ENCODE results near the gene EYA2. TPM values are rescaled to one million over a fixed set of nuclear protein-coding genes. Genes with fewer than 3 reads are reported as not detected.
"Not testable (repeated sequence)": the region's sequence is repeated elsewhere in the genome, so short reads cannot be mapped to it uniquely, and the experiment has no call there.

Gene EYA2
- total RNA-seq, 2 donors from 2014 or later, result 0.22 TPM; not detected in 1

DNA sequence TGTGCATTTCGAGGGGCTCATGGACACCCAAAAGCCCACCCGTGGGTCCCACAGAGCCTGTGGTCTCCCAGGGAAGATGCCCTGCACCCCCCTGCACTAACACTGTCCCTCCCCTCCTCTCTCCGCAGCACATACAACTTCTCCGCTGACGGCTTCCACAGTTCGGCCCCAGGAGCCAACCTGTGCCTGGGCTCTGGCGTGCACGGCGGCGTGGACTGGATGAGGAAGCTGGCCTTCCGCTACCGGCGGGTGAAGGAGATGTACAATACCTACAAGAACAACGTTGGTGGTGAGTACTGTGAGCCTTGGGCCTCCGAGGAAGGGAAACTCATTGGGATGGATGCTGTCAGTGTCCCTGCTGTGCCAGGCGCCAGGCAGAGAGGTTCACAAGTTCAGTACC is 277.9 kb downstream of the EYA2 start:
- Mint-ChIP-seq H3K4me1 (no peaks in the 10 kb centered on the region), H3K27me3 (peaks cover 52% of the 10 kb centered on the region), H3K4me3 (no peak overlapping the region), H3K27ac (no peak overlapping the region), H3K36me3 (ENCODE audit: low read depth) (no peaks in the 10 kb centered on the region)
- no peaks in the 10 kb centered on the region for H3K9me3 ChIP-seq (ENCODE audit: control insufficient read depth, low read length, poor library complexity, severe bottlenecking)
- no peak for DNase-seq
- ATAC-seq, result no peak

- Mint-ChIP-seq H3K4me1 (no peaks in the 10 kb centered on the region), H3K4me3 (no peak overlapping the region), H3K27me3 (peaks cover 44% of the 10 kb centered on the region), H3K36me3 (ENCODE audit: low read depth) (no peaks in the 10 kb centered on the region), H3K27ac (no peak overlapping the region)
- ATAC-seq, result no peak
- DNase-seq, result no peak
- no peaks in the 10 kb centered on the region for H3K9me3 ChIP-seq (ENCODE audit: control insufficient read depth, low read length, poor library complexity, severe bottlenecking)
Measured at GRCh38 chr20:47173596-47174216, 279.1 kb downstream of the EYA2 start.

- peaks cover 34% of the 10 kb centered on the region for H3K27me3 Mint-ChIP-seq
- H3K4me1 Mint-ChIP-seq, result no peaks in the 10 kb centered on the region
- no peak for ATAC-seq
- H3K9me3 ChIP-seq (ENCODE audit: control insufficient read depth, low read length, poor library complexity, severe bottlenecking), result no peaks in the 10 kb centered on the region
- H3K27ac Mint-ChIP-seq, result no peak overlapping the region
- DNase-seq, result no peak
- no peaks in the 10 kb centered on the region for H3K36me3 Mint-ChIP-seq (ENCODE audit: low read depth)
- no peak overlapping the region for H3K4me3 Mint-ChIP-seq
Measured at GRCh38 chr20:47174456-47175243, 280.0 kb downstream of the EYA2 start.

DNA sequence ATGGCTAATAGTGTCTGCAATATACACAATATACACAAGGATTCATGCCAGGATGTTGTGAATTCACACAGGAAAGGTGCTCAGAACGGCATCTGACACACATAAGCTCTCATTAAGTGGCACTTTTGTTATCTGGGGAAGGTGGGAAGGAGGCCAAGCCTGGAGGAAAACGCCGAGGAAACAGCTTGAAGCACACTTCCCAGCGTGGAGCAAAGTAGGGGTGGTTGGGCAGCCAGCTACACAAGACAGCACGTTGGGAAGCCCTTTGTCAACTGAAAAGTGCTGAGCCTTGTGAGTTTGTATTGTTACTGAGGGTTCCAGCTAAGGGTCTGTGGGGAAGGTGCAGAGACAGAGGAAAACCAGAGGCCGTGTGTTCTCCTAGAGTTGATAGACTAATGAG is 280.9 kb downstream of the EYA2 start:
- ATAC-seq (no peak), DNase-seq (no peak)
- Mint-ChIP-seq H3K4me1 (no peaks in the 10 kb centered on the region), H3K36me3 (ENCODE audit: low read depth) (no peaks in the 10 kb centered on the region), H3K27me3 (peaks cover 32% of the 10 kb centered on the region), H3K4me3 (no peak overlapping the region), H3K27ac (no peak overlapping the region)
- H3K9me3 ChIP-seq (ENCODE audit: control insufficient read depth, low read length, poor library complexity, severe bottlenecking), result no peaks in the 10 kb centered on the region

GRCh38 chr20:47176217-47176616 is 281.6 kb downstream of the EYA2 start:
- H3K36me3 Mint-ChIP-seq (ENCODE audit: low read depth); DNase-seq; ATAC-seq; H3K4me1 Mint-ChIP-seq; H3K4me3 Mint-ChIP-seq; H3K9me3 ChIP-seq (ENCODE audit: control insufficient read depth, low read length, poor library complexity, severe bottlenecking); H3K27ac Mint-ChIP-seq: not testable (repeated sequence)
- peaks cover 25% of the 10 kb centered on the region for H3K27me3 Mint-ChIP-seq

DNA sequence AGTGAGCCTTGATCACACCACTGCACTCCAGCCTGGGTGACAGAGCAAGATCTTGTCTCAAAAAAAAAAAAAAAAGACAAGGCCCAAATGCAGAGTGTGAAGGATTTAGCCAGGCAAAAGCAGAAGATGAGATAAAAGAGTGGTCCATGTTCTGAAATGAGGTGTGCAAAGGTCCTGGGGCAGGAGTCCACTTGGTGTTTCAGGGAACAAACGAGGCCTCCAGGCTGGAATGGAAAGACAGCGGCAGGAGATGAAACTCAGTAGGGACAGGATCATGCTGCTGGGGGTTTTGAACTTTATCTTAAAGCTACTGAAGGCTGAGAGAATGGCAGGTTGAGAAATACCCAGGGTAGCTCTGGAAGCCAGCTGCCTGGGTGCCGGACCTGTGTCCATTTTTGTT is 283.6 kb downstream of the EYA2 start:
- Mint-ChIP-seq H3K4me3 (no peak overlapping the region), H3K36me3 (ENCODE audit: low read depth) (no peaks in the 10 kb centered on the region)
- no peak for ATAC-seq

DNA sequence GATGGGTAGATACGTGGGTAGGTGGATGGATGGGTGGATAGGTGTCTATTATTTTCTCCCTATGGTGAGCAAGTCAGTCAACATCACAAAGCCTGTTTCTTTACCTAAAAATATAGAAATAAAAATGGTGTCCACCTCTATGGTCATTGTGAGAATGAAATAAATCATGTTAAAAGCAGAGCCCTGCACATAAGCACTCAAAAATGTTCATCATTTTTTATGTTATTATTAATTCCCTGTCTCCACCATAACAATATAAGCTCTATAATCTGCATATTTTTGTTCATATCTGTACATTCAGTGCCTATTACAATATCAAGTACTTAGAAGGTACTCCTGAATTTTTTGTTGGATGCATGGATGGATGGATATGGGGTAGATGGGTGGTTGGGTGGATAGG is 284.2 kb downstream of the EYA2 start:
- DNase-seq (no peak), ATAC-seq (no peak)
- H3K27me3 Mint-ChIP-seq, result peaks cover 20% of the 10 kb centered on the region
- no peak overlapping the region for H3K4me3 Mint-ChIP-seq
- no peaks in the 10 kb centered on the region for H3K36me3 Mint-ChIP-seq (ENCODE audit: low read depth)
- H3K9me3 ChIP-seq (ENCODE audit: control insufficient read depth, low read length, poor library complexity, severe bottlenecking), result no peaks in the 10 kb centered on the region
- no peaks in the 10 kb centered on the region for H3K4me1 Mint-ChIP-seq
- no peak overlapping the region for H3K27ac Mint-ChIP-seq

More for the DNA sequence above, 283.6 kb downstream of the EYA2 start:
- H3K27ac Mint-ChIP-seq, result no peak overlapping the region
- H3K4me1 Mint-ChIP-seq, result no peaks in the 10 kb centered on the region
- H3K27me3 Mint-ChIP-seq, result peaks cover 20% of the 10 kb centered on the region
- DNase-seq, result no peak
- H3K9me3 ChIP-seq (ENCODE audit: control insufficient read depth, low read length, poor library complexity, severe bottlenecking), result no peaks in the 10 kb centered on the region

DNA sequence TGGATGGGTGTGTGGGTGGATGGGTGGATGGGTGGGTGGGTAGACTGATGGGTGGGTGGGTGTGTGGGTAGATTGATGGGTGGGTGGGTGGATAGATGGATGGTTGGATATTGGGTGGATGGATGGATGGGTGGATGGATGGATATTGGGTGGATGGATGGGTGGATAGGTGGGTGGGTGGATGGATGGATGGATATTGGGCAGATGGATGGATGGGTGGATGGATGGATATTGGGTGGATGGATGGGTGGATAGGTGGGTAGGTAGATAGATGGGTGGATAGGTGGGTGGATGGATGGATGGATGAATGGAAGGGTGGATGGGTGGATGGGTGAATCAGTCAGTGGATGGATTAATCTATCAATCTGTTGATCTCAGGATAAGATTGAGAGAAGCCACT is 284.6 kb downstream of the EYA2 start:
- H3K27me3 Mint-ChIP-seq, result peaks cover 19% of the 10 kb centered on the region
- no peak overlapping the region for H3K27ac Mint-ChIP-seq
- no peaks in the 10 kb centered on the region for H3K4me1 Mint-ChIP-seq
- H3K9me3 ChIP-seq (ENCODE audit: control insufficient read depth, low read length, poor library complexity, severe bottlenecking), result no peaks in the 10 kb centered on the region
- DNase-seq (no peak), ATAC-seq (no peak)
- H3K4me3 Mint-ChIP-seq, result no peak overlapping the region
- H3K36me3 Mint-ChIP-seq (ENCODE audit: low read depth), result no peaks in the 10 kb centered on the region

GRCh38 chr20:47181056-47181862 is 286.6 kb downstream of the EYA2 start:
- Mint-ChIP-seq H3K4me3 (no peak overlapping the region), H3K27ac (no peak overlapping the region), H3K4me1 (peaks cover 3% of the 10 kb centered on the region), H3K27me3 (peaks cover 5% of the 10 kb centered on the region), H3K36me3 (ENCODE audit: low read depth) (no peaks in the 10 kb centered on the region)
- DNase-seq, result no peak
- ATAC-seq, result peak; percentile 25
- H3K9me3 ChIP-seq (ENCODE audit: control insufficient read depth, low read length, poor library complexity, severe bottlenecking), result no peaks in the 10 kb centered on the region

DNA sequence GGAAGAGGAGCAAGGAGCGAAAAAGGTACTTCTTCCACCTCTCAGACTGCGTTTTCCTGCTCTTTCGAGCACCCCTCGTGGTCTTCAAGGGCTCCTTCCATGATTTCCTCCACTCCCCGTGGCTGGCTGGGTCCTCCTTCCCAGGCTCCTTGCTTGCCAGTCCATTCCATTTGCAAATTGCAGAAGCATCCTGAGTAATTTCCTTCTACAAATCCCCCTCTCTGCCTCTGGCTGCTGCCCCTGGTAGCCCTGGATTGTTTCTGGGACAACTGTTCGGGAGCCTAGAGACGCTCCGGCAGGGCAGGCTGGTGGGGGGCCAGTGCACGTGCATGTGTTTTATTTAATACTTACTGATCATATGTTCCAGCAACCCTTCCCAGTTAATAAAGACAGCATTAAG is 288.7 kb downstream of the EYA2 start:
- H3K9me3 ChIP-seq (ENCODE audit: control insufficient read depth, low read length, poor library complexity, severe bottlenecking), result no peaks in the 10 kb centered on the region
- Mint-ChIP-seq H3K4me3 (no peak overlapping the region), H3K27me3 (peaks cover 3% of the 10 kb centered on the region), H3K36me3 (ENCODE audit: low read depth) (no peaks in the 10 kb centered on the region), H3K27ac (no peak overlapping the region), H3K4me1 (peaks cover 4% of the 10 kb centered on the region)
- no peak for ATAC-seq
- DNase-seq, result no peak

DNA sequence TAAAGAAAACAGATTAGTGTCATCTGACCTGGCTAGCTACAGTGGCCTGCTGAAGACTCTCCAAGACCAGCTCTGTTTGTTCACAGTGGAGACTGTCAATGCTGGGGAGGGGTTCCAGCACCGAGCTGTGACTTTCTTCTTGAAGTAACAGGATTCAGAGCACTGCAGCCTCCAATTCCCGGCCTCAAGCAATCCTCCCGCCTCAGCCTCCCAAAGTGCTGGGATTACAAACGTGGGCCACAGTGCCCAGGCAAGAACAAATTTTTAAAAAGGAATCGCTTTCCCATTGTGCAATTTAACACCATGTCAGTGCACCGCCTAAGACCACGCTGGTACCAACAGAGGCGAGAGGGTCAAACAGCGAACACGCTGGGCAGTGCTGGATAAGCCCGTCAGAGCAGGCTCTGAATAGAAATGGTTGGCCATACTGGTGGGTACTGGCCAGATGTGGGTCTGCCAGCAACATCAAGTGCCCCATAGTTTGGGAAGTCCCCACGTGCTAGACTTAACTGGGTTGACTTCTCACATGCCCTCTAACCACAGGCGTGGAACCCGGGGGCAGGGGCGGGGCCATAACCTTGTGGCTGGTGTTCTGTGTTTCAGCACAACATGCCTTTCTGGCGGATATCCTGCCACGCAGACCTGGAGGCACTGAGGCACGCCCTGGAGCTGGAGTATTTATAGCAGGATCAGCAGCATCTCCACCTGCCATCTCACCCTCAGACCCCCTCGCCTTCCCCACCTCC is 293.0 kb downstream of the EYA2 start:
- Mint-ChIP-seq H3K27ac (no peak overlapping the region), H3K4me3 (no peak overlapping the region), H3K4me1 (peaks cover 9% of the 10 kb centered on the region), H3K27me3 (peaks cover 6% of the 10 kb centered on the region), H3K36me3 (ENCODE audit: low read depth) (no peaks in the 10 kb centered on the region)
- ATAC-seq (peak; percentile 42), DNase-seq (no peak)
- H3K9me3 ChIP-seq (ENCODE audit: control insufficient read depth, low read length, poor library complexity, severe bottlenecking), result no peaks in the 10 kb centered on the region

DNA sequence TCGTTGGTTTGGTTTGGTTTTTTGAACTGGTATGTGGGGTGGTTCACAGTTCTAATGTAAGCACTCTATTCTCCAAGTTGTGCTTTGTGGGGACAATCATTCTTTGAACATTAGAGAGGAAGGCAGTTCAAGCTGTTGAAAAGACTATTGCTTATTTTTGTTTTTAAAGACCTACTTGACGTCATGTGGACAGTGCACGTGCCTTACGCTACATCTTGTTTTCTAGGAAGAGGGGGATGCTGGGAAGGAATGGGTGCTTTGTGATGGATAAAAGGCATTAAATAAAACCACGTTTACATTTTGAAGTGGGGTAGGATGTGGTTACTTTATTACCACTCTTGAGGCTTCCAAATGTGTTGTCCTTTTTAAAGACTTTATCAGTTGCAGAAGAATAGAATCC is 293.9 kb downstream of the EYA2 start:
- no peaks in the 10 kb centered on the region for H3K9me3 ChIP-seq (ENCODE audit: control insufficient read depth, low read length, poor library complexity, severe bottlenecking)
- Mint-ChIP-seq H3K4me3 (peak overlapping the region; percentile 16), H3K4me1 (peaks cover 9% of the 10 kb centered on the region), H3K36me3 (ENCODE audit: low read depth) (no peaks in the 10 kb centered on the region), H3K27me3 (peaks cover 6% of the 10 kb centered on the region), H3K27ac (no peak overlapping the region)
- peak; percentile 21 for ATAC-seq
- no peak for DNase-seq

- DNase-seq (no peak), ATAC-seq (no peak)
- Mint-ChIP-seq H3K27me3 (peaks cover 6% of the 10 kb centered on the region), H3K36me3 (ENCODE audit: low read depth) (no peaks in the 10 kb centered on the region), H3K4me3 (no peak overlapping the region), H3K27ac (no peak overlapping the region), H3K4me1 (peaks cover 9% of the 10 kb centered on the region)
- H3K9me3 ChIP-seq (ENCODE audit: control insufficient read depth, low read length, poor library complexity, severe bottlenecking), result no peaks in the 10 kb centered on the region
Measured at GRCh38 chr20:47189060-47189459, 294.4 kb downstream of the EYA2 start.

All from T-helper 17 cell (primary cell).